ENCODE measurements around the gene CD96. TPM values are rescaled to one million over a fixed set of nuclear protein-coding genes. Genes with fewer than 3 reads are reported as not detected.
"Not testable (repeated sequence)": the region's sequence is repeated elsewhere in the genome, so short reads cannot be mapped to it uniquely, and the experiment has no call there.

CD96 gene
- total and polyA plus RNA-seq, 2 donors (not counting 1 experiment from before 2014, with no cell fraction given), result 0.10 TPM; not detected in 1

DNA sequence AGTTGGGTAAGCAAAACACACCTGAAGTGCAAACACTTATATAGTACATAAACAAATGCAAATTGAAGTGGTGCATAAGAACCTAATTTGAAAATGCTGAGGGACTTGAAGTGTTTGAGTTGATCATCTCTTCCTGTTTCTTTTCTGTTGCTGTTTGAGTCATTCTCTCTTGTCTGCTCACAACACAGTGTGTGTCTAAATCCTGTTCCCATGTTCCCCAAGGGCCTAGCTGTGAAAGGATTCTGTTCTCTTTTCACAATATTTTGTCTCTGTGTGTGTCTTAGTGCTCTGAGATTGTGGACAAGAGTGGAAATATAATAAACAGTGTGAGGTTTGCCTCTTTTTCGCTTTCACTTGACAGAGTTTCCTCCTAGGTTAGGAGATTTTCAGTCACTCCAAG lies 6.1 kb downstream of the CD96 start:
- no peak overlapping the region for H3K4me2 ChIP-seq (ENCODE audit: extremely low read depth, insufficient read depth, low read length)
- H3K36me3 ChIP-seq (ENCODE audit: control insufficient read depth, insufficient read depth, low read length), result no peaks in the 10 kb centered on the region
- H3K9me3 ChIP-seq (ENCODE audit: control insufficient read depth, insufficient read depth, low read depth, low read length), result no peaks in the 10 kb centered on the region
- no peaks in the 10 kb centered on the region for H3K4me1 ChIP-seq (ENCODE audit: control insufficient read depth, extremely low read depth, insufficient read depth, low read length)
- no peak overlapping the region for H3K4me3 ChIP-seq (replicated peaks in 1 of 4; ENCODE audit: control extremely low read depth in 1 of 4, insufficient read depth in 1 of 4, low read depth in 3 of 4, low read length in 4 of 4)
- peaks cover 3% of the 10 kb centered on the region for H3K27me3 ChIP-seq (ENCODE audit: control insufficient read depth, insufficient read depth, low read length)
- no peak overlapping the region for H3K27ac ChIP-seq (ENCODE audit: insufficient read depth, low read length)
- no peak overlapping the region for H3K9ac ChIP-seq (ENCODE audit: insufficient read depth, low read length)
- H2AFZ ChIP-seq (ENCODE audit: low read length), result no peak overlapping the region
- no peak for TF ChIP-seq EZH2 (IDR thresholded peaks at IDR 0.05; ENCODE audit: low read length, missing control alignments)
- TF ChIP-seq, protein P1, sequence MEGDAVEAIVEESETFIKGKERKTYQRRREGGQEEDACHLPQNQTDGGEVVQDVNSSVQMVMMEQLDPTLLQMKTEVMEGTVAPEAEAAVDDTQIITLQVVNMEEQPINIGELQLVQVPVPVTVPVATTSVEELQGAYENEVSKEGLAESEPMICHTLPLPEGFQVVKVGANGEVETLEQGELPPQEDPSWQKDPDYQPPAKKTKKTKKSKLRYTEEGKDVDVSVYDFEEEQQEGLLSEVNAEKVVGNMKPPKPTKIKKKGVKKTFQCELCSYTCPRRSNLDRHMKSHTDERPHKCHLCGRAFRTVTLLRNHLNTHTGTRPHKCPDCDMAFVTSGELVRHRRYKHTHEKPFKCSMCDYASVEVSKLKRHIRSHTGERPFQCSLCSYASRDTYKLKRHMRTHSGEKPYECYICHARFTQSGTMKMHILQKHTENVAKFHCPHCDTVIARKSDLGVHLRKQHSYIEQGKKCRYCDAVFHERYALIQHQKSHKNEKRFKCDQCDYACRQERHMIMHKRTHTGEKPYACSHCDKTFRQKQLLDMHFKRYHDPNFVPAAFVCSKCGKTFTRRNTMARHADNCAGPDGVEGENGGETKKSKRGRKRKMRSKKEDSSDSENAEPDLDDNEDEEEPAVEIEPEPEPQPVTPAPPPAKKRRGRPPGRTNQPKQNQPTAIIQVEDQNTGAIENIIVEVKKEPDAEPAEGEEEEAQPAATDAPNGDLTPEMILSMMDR (conservative IDR thresholded peaks at IDR 0.05 in 1 of 2, IDR thresholded peaks at IDR 0.05 in 1 of 2; ENCODE audit: low read depth in 1 of 2, low read length in 2 of 2), result no peak
- no peaks in the 10 kb centered on the region for H4K20me1 ChIP-seq (ENCODE audit: control insufficient read depth, extremely low read depth, insufficient read depth, low read length)
- no peak for DNase-seq (ENCODE audit: low read depth in 2 of 2)
- no peaks in the 10 kb centered on the region for H3K79me2 ChIP-seq (ENCODE audit: control insufficient read depth, insufficient read depth, low read length)

DNA sequence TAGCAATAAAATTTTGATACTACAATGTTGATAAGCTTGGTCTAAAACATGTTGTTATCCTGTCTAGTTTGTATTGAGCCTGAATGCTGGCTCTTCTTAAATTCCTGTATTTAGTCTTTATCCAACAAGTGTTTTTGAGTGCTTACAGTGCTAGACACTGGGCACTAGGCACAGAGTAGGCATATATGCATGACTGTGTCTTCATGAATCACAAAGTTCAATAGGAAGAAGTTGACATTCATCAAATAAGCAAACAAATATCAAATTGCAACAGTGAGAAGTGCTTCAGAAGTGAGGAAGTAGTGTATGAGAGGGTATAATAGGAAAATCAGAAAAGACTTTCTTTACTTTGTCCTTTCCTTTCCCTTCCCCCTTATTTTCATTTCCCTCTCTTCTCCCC lies 6.8 kb downstream of the CD96 start:
- Histone ChIP-seq H3K27ac (ENCODE audit: insufficient read depth, low read length) (no peak overlapping the region), H3K4me1 (ENCODE audit: control insufficient read depth, extremely low read depth, insufficient read depth, low read length) (no peaks in the 10 kb centered on the region), H2AFZ (ENCODE audit: low read length) (no peak overlapping the region), H4K20me1 (ENCODE audit: control insufficient read depth, extremely low read depth, insufficient read depth, low read length) (no peaks in the 10 kb centered on the region), H3K9ac (ENCODE audit: insufficient read depth, low read length) (no peak overlapping the region), H3K9me3 (ENCODE audit: control insufficient read depth, insufficient read depth, low read depth, low read length) (no peaks in the 10 kb centered on the region), H3K4me3 (replicated peaks in 1 of 4; ENCODE audit: control extremely low read depth in 1 of 4, insufficient read depth in 1 of 4, low read depth in 3 of 4, low read length in 4 of 4) (no peak overlapping the region), H3K27me3 (ENCODE audit: control insufficient read depth, insufficient read depth, low read length) (peaks cover 3% of the 10 kb centered on the region), H3K4me2 (ENCODE audit: extremely low read depth, insufficient read depth, low read length) (no peak overlapping the region), H3K79me2 (ENCODE audit: control insufficient read depth, insufficient read depth, low read length) (no peaks in the 10 kb centered on the region), H3K36me3 (ENCODE audit: control insufficient read depth, insufficient read depth, low read length) (no peaks in the 10 kb centered on the region)
- DNase-seq (ENCODE audit: low read depth in 2 of 2), result no peak
- no peak for TF ChIP-seq EZH2 (IDR thresholded peaks at IDR 0.05; ENCODE audit: low read length, missing control alignments)
- TF ChIP-seq, protein P1 (conservative IDR thresholded peaks at IDR 0.05 in 1 of 2, IDR thresholded peaks at IDR 0.05 in 1 of 2; ENCODE audit: low read depth in 1 of 2, low read length in 2 of 2), result no peak

DNA sequence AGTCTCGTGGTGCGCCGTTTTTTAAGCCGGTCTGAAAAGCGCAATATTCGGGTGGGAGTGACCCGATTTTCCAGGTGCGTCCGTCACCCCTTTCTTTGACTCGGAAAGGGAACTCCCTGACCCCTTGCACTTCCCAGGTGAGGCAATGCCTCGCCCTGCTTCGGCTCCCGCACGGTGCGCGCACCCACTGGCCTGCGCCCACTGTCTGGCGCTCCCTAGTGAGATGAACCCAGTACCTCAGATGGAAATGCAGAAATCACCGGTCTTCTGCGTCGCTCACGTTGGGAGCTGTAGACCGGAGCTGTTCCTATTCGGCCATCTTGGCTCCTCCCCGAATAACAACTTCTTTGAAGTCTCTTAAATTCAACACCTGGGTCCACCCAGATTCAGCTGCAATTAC lies 19.9 kb downstream of the CD96 start:
- DNase-seq (ENCODE audit: low read depth in 2 of 2); H3K4me2 ChIP-seq (ENCODE audit: extremely low read depth, insufficient read depth, low read length); H3K79me2 ChIP-seq (ENCODE audit: control insufficient read depth, insufficient read depth, low read length); H3K36me3 ChIP-seq (ENCODE audit: control insufficient read depth, insufficient read depth, low read length); H4K20me1 ChIP-seq (ENCODE audit: control insufficient read depth, extremely low read depth, insufficient read depth, low read length); H3K4me1 ChIP-seq (ENCODE audit: control insufficient read depth, extremely low read depth, insufficient read depth, low read length); H2AFZ ChIP-seq (ENCODE audit: low read length); H3K4me3 ChIP-seq (replicated peaks in 1 of 4; ENCODE audit: control extremely low read depth in 1 of 4, insufficient read depth in 1 of 4, low read depth in 3 of 4, low read length in 4 of 4); H3K9ac ChIP-seq (ENCODE audit: insufficient read depth, low read length); H3K9me3 ChIP-seq (ENCODE audit: control insufficient read depth, insufficient read depth, low read depth, low read length); H3K27me3 ChIP-seq (ENCODE audit: control insufficient read depth, insufficient read depth, low read length); H3K27ac ChIP-seq (ENCODE audit: insufficient read depth, low read length): not testable (repeated sequence)
